Prostate gland (tissue), 2 donors: ENCODE measurements around the gene SGF29. TPM values are rescaled to one million over a fixed set of nuclear protein-coding genes. Genes with fewer than 3 reads are reported as not detected.
"Not testable (repeated sequence)": the region's sequence is repeated elsewhere in the genome, so short reads cannot be mapped to it uniquely, and the experiment has no call there.

Experiments used
- DNase-seq: peaks from one replicate; pipeline ENCODE4 v3.0.0-alpha.2; 2019; ENCODE audit warnings: low spot score
- H3K27ac ChIP-seq, 2 donors: fragments of 200-600 bp; sonication (generic); 2 replicates each; pipeline ENCODE4 v1.5.1; 2017 to 2019
- H3K27me3 ChIP-seq: fragments of 200-600 bp; sonication (generic); replicated peaks from 2 replicates; pipeline ENCODE4 v1.5.1; 2019; ENCODE audit not compliant: insufficient read depth
- H3K36me3 ChIP-seq, 2 donors: fragments of 200-600 bp; sonication (generic); 1 replicate in 1 of 2; 2 replicates in 1 of 2; pipeline versions ENCODE4 v1.5.1 to v1.8.1; 2017 to 2019
- H3K4me1 ChIP-seq: fragments of 200-600 bp; sonication (generic); replicated peaks from 2 replicates; pipeline ENCODE4 v1.5.1; 2019
- H3K4me3 ChIP-seq, 2 donors: fragments of 200-600 bp; sonication (generic); 2 replicates each; pipeline ENCODE4 v1.5.1; 2017 to 2019
- H3K9me3 ChIP-seq: fragments of 200-600 bp; sonication (generic); 2 replicates; pipeline ENCODE4 v1.5.1; 2017
- CTCF ChIP-seq, 4 experiments: fragments of 200-600 bp in 2 of 4; fragments of 450-650 bp in 2 of 4; sonication (generic) in 2 of 4; IDR thresholded peaks; 1 replicate in 3 of 4; 2 replicates in 1 of 4; pipeline ENCODE4 v1.5.1; 2016 to 2019; ENCODE audit warnings: antibody characterized with exemption in 4 of 4, mild to moderate bottlenecking in 2 of 4, moderate library complexity in 2 of 4
- POLR2A ChIP-seq: fragments of 450-650 bp; IDR thresholded peaks from one replicate; pipeline ENCODE4 v1.6.1; 2016; ENCODE audit warnings: antibody characterized with exemption, mild to moderate bottlenecking
- POLR2AphosphoS5 ChIP-seq: sonication (generic); formaldehyde crosslinking; IDR thresholded peaks from one replicate; pipeline ENCODE4 v1.6.1; 2017; ENCODE audit warnings: antibody characterized with exemption
- WGBS: methylation state at CpG from one replicate; pipeline ENCODE4 v1.1.5; 2018; 5-methylcytosine and 5-hydroxymethylcytosine counted together
- intact Hi-C: fragments of 100-400 bp; cut with DNase I; formaldehyde crosslinking; loops from one replicate; pipeline ENCODE4 v1.14.2; 2022
- total RNA-seq, 2 donors: library from RNA; depleted of rRNA; stranded (reverse); fragments of >200 nt; gene quantifications; one replicate each; pipeline ENCODE4 v1.1.0, GENCODE V29; 2016

Gene SGF29
- total RNA-seq, 2 donors from 2014 or later, result 32.2 to 59.7 TPM

- no peak for TF ChIP-seq CTCF (IDR thresholded peaks at IDR 0.05)
- H3K9me3 ChIP-seq, result no peaks in the 10 kb centered on the region
- H3K27ac ChIP-seq, result no peak overlapping the region
- no peaks in the 10 kb centered on the region for H3K36me3 ChIP-seq
- intact Hi-C loops, result no loop called here
- no peak for DNase-seq
- no peaks in the 10 kb centered on the region for H3K27me3 ChIP-seq
- 86% methylated on average over 6 of the region's 6 CpGs for WGBS
- H3K4me1 ChIP-seq, result no peaks in the 10 kb centered on the region
- no peak overlapping the region for H3K4me3 ChIP-seq
These were observed 9.5 kb downstream of the SGF29 start for GRCh38 chr16:28563218-28563617.

GRCh38 chr16:28566233-28566925 is 12.7 kb downstream of the SGF29 start:
- H3K4me3 ChIP-seq, H3K9me3 ChIP-seq, H3K36me3 ChIP-seq, H3K4me1 ChIP-seq, H3K27me3 ChIP-seq, DNase-seq, intact Hi-C loops, H3K27ac ChIP-seq: not testable (repeated sequence)
- WGBS, result 98% methylated on average over 4 of the region's 4 CpGs

DNA sequence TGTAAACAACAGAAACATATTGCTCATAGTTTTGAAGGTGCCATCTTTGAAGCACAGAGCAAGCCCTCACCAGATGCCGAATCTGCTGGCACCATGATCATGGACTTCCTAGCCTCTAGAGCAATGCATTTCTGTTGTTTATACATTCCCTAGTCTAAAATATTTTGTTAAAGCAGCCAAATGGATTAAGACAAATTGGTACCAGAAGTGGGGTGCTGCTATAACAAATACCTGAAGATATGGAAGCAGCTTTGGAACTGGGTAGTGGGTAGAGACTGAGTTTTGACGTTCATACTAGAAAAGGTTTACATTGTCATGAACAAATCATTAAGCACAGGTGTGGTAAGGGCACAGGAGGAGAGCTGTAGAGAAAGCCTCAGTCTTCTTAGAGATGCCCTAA is 13.6 kb downstream of the SGF29 start:
- TF ChIP-seq POLR2A (no peak), POLR2AphosphoS5 (no peak), CTCF (IDR thresholded peaks at IDR 0.05) (no peak)
- no peaks in the 10 kb centered on the region for H3K4me1 ChIP-seq
- no peaks in the 10 kb centered on the region for H3K36me3 ChIP-seq
- WGBS, result 99% methylated on average over 2 of the region's 2 CpGs
- no peak overlapping the region for H3K4me3 ChIP-seq
- H3K27ac ChIP-seq, result no peak overlapping the region
- no peaks in the 10 kb centered on the region for H3K9me3 ChIP-seq
- no peak for DNase-seq
- intact Hi-C loops, result no loop called here
- no peaks in the 10 kb centered on the region for H3K27me3 ChIP-seq

DNA sequence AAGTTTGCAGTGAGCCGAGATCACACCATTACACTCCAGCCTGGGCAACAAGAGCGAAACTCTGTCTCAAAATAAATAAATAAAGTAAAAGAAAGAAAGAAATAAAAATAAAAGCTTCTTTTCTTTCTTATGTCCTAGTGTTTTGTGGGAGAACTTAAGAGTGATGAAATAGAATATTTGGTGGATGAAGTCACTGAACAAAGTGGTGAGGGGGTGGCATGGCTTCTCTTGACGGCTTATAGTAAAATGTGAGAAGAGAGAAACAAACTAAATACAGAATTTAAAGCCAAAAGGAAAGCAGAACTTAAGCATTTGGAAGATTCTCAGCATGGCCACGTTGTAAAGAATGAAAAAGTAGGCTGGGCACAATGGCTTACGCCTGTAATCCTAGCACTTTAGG is 15.3 kb downstream of the SGF29 start:
- intact Hi-C loops, result no loop called here
- TF ChIP-seq POLR2AphosphoS5 (no peak), CTCF (IDR thresholded peaks at IDR 0.05) (no peak), POLR2A (no peak)
- Histone ChIP-seq H3K27me3 (no peaks in the 10 kb centered on the region), H3K36me3 (no peaks in the 10 kb centered on the region), H3K4me3 (no peak overlapping the region), H3K27ac (no peak overlapping the region), H3K9me3 (no peaks in the 10 kb centered on the region), H3K4me1 (no peaks in the 10 kb centered on the region)
- DNase-seq, result no peak
- WGBS, result 81% methylated on average over 5 of the region's 5 CpGs

DNA sequence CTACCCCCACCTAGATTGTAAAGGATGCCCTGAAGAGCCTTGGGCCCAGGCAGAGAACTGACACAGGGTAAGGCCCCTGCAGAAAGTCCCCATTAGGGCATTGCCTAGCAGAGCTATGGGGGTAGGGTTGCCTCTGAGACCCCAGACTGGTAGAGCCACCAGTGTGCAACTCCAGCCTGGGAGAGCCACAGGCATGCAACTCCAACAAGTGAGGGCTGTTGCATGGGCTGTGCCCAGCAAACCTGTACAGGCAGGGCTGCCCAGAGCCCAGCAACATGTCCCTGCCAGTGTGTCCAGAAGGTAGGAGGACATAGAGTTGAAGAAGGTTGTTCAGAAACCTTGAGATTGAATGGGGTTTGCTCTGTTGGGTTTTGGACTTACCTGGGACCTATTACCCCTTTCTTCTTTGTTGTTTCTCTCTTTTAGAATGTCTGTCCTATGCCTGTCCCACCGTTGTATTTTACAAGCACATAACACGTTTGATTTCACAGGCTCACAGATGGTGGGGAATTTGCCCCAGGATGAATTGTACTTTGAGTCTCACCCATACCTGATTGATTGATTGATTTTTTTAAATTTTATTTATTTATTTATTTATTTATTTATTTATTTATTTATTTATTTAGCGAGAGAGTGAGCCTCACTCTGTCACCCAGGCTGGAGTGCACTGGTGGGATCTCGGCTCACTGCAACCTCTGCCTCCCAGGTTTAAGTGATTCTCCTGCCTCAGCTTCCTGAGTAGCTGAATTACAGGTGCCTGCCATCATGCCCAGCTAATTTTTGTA is 16.4 kb downstream of the SGF29 start:
- no peaks in the 10 kb centered on the region for H3K9me3 ChIP-seq
- no peak overlapping the region for H3K27ac ChIP-seq
- no peak for TF ChIP-seq POLR2A
- DNase-seq, result no peak
- intact Hi-C loops, result no loop called here
- H3K4me3 ChIP-seq, result no peak overlapping the region
- H3K4me1 ChIP-seq, result no peaks in the 10 kb centered on the region
- H3K36me3 ChIP-seq, result no peaks in the 10 kb centered on the region
- no peaks in the 10 kb centered on the region for H3K27me3 ChIP-seq
- WGBS, result 93% methylated on average over 4 of the region's 4 CpGs
